NCI-H460 (cell line): ENCODE measurements around the gene S100A7. TPM values are rescaled to one million over a fixed set of nuclear protein-coding genes. Genes with fewer than 3 reads are reported as not detected.
"Not testable (repeated sequence)": the region's sequence is repeated elsewhere in the genome, so short reads cannot be mapped to it uniquely, and the experiment has no call there.

Experiments
- DNase-seq: peaks from one replicate; pipeline ENCODE4 v3.0.0-alpha.2; 2016; ENCODE audit warnings: low read depth; ENCODE audit errors: extremely low read depth
- total RNA-seq: library from RNA; depleted of rRNA; stranded (reverse); fragments of >200 nt; shearing (Covaris generic); gene quantifications from 2 replicates; pipeline ENCODE4 v1.2.3, GENCODE V29; 2014

S100A7 gene
- total RNA-seq, 1 experiment from 2014 or later = not detected

GRCh38 chr1:153478047-153478691 is 17.7 kb upstream of the S100A7 start:
- no peak for DNase-seq

- DNase-seq = no peak
These were observed 16.1 kb upstream of the S100A7 start for GRCh38 chr1:153476491-153477093.

DNA sequence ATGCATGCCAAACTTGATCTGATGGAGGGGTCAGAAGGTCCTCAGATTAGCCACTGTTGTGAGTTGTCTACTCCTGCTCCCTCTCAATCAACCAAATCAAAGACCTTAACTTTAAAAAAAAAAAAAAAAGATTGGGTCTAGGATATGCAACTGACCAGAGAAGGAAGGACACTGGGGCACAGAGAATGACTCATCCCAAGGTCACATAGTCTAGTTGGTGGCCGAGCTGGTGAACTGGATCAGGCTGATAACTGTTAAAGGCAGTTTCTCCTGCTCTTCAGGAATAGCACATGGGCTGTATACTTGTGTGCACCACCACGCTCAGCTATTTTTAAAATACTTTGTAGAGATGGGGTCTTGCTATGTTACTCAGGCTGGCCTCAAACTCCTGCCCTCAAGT is 14.8 kb upstream of the S100A7 start:
- no peak for DNase-seq

GRCh38 chr1:153474347-153474746 is 13.9 kb upstream of the S100A7 start:
- no peak for DNase-seq

- DNase-seq = no peak
These were observed 10.3 kb upstream of the S100A7 start for GRCh38 chr1:153470707-153471106.

DNA sequence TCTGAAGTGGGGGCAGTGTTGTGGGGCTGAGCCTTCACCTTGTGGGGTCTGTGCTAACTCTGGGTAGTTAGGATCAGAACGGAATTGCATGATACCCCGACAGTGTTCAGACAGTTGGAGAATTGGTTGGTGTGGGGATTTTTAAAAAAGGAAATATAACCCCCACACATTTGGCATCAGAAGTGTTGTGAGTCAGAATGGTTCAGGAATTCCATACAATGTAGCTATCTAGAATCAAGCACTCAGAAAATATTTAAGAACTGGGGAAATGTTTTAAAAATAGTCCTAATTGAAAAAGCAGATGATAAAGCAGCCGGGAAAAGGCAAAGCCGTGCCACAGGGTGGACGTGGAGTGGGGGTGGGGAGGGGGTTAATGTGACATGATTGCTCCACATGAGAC is 6.5 kb upstream of the S100A7 start:
- no peak for DNase-seq

GRCh38 chr1:153465811-153466636 is 5.6 kb upstream of the S100A7 start:
- DNase-seq = peak; percentile 50

GRCh38 chr1:153462741-153463140 is 2.3 kb upstream of the S100A7 start:
- DNase-seq = not testable (repeated sequence)

- no peak for DNase-seq
These were observed 796 bp downstream of the S100A7 start for GRCh38 chr1:153459655-153460054.

DNA sequence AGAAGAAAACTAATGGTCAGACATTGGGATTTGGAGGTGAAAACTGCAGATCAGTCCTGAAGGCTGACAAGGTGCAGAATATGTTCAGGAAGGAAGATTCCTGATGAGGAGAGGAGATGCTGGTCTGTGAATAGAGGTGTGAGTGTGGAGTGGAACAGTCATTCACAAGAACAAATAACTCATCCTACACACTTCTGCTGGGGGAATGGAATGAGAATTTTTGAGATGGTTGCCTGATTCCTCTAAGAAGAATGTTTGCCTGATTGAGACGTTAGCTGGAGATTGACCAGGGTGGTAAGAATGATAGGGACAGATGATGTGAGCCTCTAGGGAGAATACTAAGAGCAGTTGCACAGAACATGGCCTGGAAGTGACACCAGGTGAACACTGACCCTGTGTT is 4.1 kb downstream of the S100A7 start:
- DNase-seq = no peak

- DNase-seq = not testable (repeated sequence)
These were observed 11.6 kb downstream of the S100A7 start for GRCh38 chr1:153448851-153449250.

DNA sequence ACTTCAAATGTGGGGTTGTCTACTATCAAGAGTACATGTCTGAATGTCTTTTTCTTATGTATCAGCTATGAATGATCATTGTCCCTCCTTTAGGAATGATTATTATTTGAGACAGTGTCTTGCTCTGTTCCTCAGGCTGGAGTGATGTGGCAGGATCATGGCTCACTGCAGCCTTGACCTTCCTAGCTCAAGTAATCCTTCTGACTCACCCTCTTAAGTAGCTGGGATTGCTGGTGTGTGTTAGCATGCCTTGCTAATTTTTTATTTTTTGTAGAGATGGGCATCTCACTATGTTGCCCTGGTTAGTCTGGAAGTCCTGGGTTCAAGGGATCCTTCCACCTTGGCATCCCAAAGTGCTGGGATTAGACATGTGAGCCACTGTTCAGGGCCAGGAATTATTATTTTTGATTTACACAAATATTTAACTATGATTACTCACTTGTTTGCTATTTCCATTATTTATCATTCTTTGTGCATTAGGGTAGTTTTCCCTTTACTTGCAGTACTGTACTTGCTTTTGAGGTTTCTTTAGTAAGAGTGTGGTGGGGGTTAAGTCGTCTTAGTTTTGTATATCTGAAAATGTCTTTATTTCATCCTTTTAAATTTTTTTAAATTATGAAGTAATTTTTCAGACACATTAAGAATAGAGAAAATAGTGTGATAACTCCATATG is 12.8 kb downstream of the S100A7 start:
- DNase-seq = no peak

- DNase-seq = no peak
These were observed 16.4 kb downstream of the S100A7 start for GRCh38 chr1:153444078-153444477.

GRCh38 chr1:153443486-153443885 is 17.0 kb downstream of the S100A7 start:
- no peak for DNase-seq

DNA sequence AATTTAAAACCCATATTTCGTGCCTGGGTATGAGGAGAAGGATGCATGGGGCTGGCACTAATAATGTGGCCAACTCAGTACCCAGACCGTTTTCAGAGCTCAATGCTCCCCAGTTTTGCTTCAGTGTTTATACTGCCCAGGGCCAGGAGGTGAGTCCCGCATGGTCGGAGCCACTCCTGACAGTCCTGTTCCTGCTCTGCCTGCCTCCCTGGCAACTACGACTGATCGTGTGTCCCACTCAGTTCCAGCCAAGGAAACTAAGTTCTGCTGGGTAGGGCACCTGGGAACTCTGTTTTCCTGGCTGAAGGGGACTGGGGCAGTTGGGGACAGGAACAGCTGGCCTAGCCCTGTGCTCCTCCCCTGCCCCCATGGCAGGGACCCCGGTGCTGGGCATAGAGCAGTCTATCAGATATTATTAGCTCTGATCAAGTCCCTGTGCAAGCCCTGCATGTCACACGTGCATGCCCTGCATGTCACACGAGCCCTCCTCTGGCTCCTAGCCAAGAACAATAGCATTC is 19.2 kb downstream of the S100A7 start:
- DNase-seq = no peak

DNA sequence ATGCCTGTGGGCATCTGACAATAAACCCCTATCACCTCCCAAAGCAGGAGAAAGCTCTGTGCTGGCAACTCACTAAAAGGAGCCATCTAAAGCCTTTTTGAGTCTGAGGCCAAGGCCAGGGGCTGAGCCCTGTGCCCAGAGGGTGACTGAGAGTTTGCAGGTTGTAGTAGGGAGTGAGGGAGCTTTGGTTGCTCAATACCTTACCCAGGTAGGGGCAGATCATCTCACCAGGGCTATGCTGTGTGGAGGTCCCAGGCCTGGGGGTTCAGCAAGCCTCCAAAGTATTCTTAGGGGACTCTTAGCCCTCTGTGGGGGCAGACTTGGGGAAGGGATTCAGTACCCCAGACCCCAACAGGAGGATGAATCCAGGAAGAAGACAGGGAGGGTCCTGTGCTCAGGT is 21.2 kb downstream of the S100A7 start:
- DNase-seq = no peak

GRCh38 chr1:153438599-153438998 is 21.9 kb downstream of the S100A7 start:
- no peak for DNase-seq

DNA sequence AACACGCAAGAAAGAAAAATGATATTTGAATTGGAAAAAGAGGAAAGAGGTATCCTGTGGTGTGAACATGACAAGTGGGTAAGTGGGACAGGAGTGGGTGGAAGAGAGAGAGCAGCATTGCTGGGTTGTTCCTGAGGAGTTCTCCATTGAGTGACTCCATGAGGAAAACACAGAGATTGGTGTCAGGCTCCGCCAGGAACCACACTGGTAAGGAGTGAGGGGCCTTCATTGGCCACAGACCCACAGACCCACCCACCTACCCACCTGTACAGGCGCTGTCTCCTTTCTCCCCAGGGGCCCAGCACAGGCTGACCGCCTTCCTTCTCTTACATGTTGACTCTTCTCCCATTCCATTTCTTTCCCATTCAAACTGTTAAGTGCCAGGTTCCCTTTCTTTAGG is 23.2 kb downstream of the S100A7 start:
- no peak for DNase-seq

DNA sequence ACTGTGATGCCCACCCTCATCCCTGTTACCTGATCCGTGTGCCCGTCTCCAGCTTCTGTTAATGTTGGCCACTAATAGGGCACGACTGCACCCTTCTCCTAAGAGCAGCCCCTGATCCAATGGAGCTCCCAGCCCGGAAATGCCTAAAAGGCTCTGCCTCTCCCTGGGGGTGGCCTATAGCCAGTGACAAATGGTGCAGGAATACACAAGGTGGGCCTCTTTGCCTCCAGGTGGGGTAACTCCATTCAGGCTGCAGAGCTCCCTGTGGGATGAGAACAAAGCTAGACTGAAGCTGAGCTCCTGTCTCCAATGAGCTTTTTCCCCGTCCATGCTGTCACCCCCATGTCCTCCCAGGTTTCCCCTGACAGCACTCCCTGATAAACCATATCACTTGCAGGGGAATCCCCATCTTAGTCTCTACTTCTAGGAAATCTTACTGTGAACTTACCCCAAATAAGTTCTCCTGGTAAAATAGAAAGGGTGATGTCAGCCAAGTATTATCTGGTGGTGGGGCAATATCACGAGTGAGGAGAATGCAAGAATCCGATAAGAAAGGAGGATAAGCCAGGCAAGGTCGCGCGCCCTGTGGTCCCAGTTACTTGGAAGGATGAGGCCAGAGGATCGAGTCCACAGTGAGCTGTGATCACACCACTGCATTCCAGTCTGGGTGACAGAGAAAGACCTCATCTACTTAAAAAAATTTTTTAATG is 25.6 kb downstream of the S100A7 start:
- DNase-seq = no peak

- DNase-seq = no peak
These were observed 27.4 kb downstream of the S100A7 start for GRCh38 chr1:153432874-153433681.
